HepG2 (cell line): ENCODE measurements around the gene FRMD5.
"Not testable (repeated sequence)": the region's sequence is repeated elsewhere in the genome, so short reads cannot be mapped to it uniquely, and the experiment has no call there.

Source experiments
- ARNTL ChIP-seq: sonication (generic); formaldehyde crosslinking; IDR thresholded peaks from 2 replicates; pipeline ENCODE4 v1.4.0; 2020; ENCODE audit warnings: mild to moderate bottlenecking, missing genetic modification reagents
- FOXM1 ChIP-seq: sonication (generic); formaldehyde crosslinking; IDR thresholded peaks from 2 replicates; pipeline ENCODE4 v1.5.0; 2020; ENCODE audit warnings: missing genetic modification reagents
- SRF ChIP-seq: IDR thresholded peaks from 2 replicates; pipeline ENCODE4 v1.6.1; 2011; ENCODE audit warnings: mild to moderate bottlenecking, low read depth, low read length, moderate library complexity

- not testable (repeated sequence) for TF ChIP-seq FOXM1 (CRISPR knock-in tag); ARNTL (CRISPR knock-in tag); SRF
These were observed 34.2 kb upstream of the FRMD5 start for GRCh38 chr15:44229301-44229700.
